ENCODE data around the gene DMXL1.

DMXL1 gene

GRCh38 chr5:119269061-119269944, 198.4 kb downstream of the DMXL1 start:
- DNase-seq (ENCODE audit: low spot score): peak; percentile 24

- DNase-seq (ENCODE audit: low spot score): no peak
Measured at GRCh38 chr5:119270121-119270565, 199.3 kb downstream of the DMXL1 start.

GRCh38 chr5:119270960-119271757, 200.3 kb downstream of the DMXL1 start:
- DNase-seq (ENCODE audit: low spot score): no peak

GRCh38 chr5:119271758-119272730, 201.2 kb downstream of the DMXL1 start:
- DNase-seq (ENCODE audit: low spot score): no peak

GRCh38 chr5:119273391-119273839, 202.5 kb downstream of the DMXL1 start:
- peak; percentile 12 for DNase-seq (ENCODE audit: low spot score)

GRCh38 chr5:119274030-119274766, 203.3 kb downstream of the DMXL1 start:
- DNase-seq (ENCODE audit: low spot score): no peak

- DNase-seq (ENCODE audit: low spot score): no peak
Measured at GRCh38 chr5:119274767-119275130, 203.9 kb downstream of the DMXL1 start.

GRCh38 chr5:119275146-119275545, 204.3 kb downstream of the DMXL1 start:
- DNase-seq (ENCODE audit: low spot score): no peak

GRCh38 chr5:119275601-119276173, 204.8 kb downstream of the DMXL1 start:
- no peak for DNase-seq (ENCODE audit: low spot score)

GRCh38 chr5:119276978-119277377, 206.1 kb downstream of the DMXL1 start:
- DNase-seq (ENCODE audit: low spot score): no peak

- no peak for DNase-seq (ENCODE audit: low spot score)
Measured at GRCh38 chr5:119279093-119279492, 208.2 kb downstream of the DMXL1 start.

- no peak for DNase-seq (ENCODE audit: low spot score)
Measured at GRCh38 chr5:119280380-119280779, 209.5 kb downstream of the DMXL1 start.

- DNase-seq (ENCODE audit: low spot score): no peak
Measured at GRCh38 chr5:119282628-119283027, 211.7 kb downstream of the DMXL1 start.

- no peak for DNase-seq (ENCODE audit: low spot score)
Measured at GRCh38 chr5:119284031-119284430, 213.1 kb downstream of the DMXL1 start.

- DNase-seq (ENCODE audit: low spot score): no peak
Measured at GRCh38 chr5:119285070-119285916, 214.4 kb downstream of the DMXL1 start.

- no peak for DNase-seq (ENCODE audit: low spot score)
Measured at GRCh38 chr5:119286511-119287488, 215.9 kb downstream of the DMXL1 start.

- DNase-seq (ENCODE audit: low spot score): no peak
Measured at GRCh38 chr5:119287547-119288111, 216.7 kb downstream of the DMXL1 start.

GRCh38 chr5:119288379-119289033, 217.6 kb downstream of the DMXL1 start:
- DNase-seq (ENCODE audit: low spot score): no peak

Data from Ammon's horn (tissue), 1 donor.